DMS53 (cell line): Measurements from ENCODE around the gene DHRS2.

Experiments used
- DNase-seq: peaks from one replicate; lab custom pipeline; 2025; lab: John Stamatoyannopoulos, UW

The DHRS2 gene

DNA sequence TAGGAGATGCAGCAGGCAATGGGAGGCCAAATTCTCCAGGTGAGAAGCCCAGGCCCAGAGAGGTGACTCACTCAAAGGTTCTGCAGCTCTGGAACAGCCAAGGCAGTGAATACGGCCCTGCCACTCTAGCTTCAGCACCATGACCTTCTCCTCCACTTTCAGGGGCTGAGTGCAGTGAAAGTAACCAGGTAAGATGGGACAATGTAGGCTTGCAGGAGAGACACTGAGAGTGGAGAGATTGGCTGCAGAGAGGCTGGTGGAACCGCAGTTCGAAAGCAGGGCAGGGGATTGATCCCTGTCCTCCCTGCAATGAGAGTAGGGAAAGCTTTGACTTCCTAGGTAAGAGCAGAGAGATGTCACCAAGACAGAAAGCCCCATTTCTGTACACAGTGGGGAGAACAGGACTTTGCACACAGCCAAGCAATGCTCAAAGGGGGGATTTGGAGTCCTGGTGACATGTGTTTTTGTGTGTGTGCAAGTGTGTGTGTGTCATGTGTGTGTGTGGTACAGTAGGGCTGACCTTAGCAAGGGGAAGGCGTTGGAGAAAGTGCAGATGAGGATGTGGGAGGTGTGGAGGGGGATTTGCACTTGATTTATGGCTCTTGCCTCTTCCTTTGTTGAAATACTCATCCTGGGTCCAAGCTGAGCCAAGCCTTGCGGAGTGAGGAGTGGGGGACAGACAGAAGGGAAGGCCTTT lies 12.7 kb downstream of the DHRS2 start:
- no peak for DNase-seq

DNA sequence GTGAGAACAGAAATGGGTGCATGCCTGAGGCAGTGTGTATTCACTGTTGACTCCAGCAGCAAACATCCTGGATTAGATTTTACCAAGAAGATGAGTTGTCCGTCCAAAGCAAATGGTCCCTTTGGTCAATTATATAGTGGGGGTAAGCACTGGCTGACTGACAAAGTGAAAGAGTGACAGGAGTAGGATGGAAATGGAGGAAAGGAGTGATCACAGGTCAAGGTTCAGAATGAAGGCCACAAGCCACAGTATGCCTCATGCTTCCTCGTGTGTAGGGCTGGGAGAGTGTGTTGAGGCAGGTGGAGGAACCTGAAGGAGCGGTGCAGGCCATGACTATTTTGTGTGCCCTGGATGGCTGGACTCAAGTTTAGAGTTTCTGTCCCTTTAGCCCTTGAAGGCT lies 14.3 kb downstream of the DHRS2 start:
- DNase-seq = no peak

DNA sequence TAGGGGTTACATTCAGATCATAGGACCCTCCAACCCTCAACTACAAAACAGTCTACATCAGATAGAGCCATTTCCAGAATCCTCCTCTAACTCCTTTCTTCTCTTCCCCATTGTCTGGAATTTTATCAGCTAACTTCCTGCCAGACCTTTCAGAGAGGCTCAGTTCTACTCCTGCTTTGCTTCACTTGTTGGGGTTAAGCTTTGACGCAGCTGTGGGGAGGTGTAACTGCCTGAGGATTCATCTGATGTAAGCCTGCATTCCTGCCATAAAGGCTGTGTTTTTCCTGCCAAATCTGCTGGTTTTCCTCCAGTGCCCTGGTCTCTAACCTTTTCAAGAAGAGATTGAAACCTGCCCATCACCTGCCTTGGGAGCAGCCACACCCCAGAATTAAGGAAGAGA lies 16.9 kb downstream of the DHRS2 start:
- DNase-seq = no peak

DNA sequence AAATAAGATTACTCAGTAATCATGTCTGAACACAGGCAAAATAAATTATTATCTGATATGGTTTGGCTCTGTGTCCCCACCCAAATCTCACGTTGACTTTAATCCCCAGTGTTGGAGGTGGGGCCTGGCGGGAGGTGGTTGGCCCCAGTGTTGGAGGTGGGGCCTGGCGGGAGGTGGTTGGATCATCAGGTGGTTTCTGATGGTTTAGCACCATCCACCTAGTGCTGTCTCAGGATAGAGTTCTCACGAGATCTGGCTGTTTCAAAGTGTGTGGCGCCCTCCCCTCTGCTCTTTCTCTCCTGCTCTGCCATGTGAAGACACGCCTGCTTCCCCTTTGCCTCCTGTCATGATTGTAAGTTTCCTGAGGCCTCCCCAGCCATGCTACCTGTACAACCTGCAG lies 18.1 kb downstream of the DHRS2 start:
- DNase-seq = no peak

DNA sequence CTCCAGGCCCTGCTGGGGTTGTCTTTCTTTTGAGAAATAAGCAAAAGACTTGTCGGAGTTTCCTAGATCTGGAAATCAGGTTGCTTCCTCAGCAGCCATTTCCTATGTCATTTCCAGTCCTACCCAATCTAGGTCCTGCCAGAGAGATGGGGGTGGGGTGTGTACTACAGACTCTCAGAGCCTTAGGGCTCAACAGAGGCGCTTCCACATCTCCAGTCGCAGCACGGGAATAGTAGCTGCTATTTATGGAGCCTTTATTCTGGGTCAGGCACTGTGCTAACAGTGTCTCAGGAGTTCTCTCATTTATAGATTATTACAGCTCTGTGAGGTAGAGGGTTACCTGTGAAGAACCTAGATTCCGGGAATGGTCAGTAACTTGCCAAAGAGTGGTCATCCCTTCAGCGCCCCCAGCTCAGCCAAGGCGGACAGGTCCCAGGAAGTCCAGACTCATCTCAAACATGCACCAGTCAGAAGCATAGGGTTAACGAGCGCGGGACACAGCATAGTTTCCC lies 21.9 kb downstream of the DHRS2 start:
- DNase-seq = no peak

DNA sequence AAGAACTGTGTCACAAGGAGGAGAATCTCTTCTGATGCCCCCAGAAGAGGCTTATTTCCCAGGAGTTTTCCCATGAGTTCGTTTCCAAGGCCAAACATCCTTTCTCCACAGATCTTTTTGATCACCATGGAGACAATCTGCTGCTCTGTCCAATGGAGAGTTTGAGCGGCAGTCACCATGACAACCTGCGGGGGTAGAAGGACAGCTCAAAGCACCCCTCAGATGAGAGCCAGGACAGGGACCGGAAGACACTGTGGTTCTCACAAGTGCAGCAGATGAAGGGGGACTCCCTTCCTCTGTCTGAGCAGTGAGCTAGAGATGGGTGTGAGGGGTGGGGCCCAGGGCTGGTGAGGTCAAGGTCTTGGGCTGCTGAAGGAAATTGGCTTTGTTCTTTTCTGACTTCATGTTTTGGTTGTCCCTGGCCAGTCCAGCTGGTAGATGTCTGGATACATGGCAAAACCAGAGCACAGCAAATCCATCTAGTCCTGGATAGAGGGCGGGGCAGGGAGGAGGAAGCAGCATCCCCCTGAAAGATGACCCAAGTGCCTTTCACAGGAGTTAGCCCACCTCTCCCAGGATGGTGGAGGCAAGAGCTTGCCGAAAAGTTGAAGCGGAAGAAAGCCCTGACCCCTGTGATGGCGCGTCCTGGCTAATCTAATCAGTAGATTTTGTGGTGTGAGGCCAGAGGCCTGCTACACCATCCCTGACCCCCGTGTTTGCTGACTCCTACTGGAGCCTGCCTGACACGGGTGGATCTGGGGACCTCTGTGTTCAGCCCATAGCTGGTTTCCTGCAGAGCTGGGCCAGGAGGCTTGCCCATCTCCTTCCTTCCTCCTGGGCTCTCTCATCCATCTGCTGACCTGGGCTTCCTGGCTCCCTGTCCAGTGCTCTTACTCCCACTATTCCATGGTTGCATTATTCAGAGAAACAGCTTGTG lies 24.4 kb downstream of the DHRS2 start:
- peak; percentile 5 for DNase-seq

DNA sequence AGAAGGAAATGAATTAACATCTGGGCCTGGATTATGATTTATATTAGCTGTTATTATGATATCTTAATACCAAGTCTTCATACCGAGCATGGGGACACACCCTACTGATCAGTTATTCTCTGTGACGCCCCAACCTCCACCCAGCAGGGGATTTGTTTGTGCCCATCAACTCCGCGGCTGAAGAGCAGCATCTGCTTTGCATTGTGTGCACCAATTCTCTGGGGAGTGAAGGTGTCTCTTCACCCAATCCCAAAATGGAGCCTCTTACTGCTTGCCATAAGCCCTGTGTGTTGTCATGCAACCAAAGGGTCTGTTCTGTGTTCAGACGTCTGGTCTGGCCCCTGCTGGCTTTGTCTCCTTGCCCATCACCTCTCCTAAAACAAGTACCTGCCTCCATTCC lies 25.4 kb downstream of the DHRS2 start:
- DNase-seq = no peak

DNA sequence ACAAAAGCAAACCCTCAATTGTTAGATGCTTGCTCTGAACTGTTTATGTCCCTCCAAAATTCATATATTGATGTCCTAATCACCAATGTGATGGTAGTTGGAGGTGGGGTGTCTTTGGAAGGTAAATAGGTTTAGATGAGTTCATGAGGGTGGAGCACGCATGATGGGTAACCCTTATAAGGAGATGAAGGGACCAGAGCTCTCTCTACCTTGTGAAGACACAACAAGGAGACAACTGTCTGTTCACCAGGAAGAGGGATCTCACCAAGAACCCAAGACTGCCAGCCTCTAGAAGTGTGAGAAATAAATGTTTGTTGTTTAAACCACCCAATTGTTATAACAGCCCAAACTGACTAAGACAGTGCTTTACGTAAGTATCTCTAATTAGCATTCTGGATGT lies 27.0 kb downstream of the DHRS2 start:
- DNase-seq = no peak

DNA sequence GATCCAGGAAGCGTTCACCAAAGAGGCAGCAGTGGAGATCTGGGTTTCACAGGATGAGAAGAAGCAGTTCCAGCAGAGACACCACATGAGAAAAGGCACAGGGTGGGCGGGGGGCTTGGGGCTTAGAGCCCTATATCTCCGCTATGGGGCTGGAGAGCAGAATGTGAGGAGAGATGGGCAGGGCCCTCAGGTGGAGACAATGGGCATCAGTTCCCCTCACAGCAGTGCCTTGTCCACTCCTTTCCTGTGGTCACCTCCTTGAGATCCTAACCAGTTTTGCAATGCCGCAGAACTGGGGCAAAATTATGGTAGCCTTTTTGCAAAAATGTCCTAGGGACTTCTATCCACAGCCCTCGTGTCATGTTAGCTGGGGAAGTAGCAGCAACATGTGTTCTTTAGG lies 27.5 kb downstream of the DHRS2 start:
- DNase-seq = no peak

DNA sequence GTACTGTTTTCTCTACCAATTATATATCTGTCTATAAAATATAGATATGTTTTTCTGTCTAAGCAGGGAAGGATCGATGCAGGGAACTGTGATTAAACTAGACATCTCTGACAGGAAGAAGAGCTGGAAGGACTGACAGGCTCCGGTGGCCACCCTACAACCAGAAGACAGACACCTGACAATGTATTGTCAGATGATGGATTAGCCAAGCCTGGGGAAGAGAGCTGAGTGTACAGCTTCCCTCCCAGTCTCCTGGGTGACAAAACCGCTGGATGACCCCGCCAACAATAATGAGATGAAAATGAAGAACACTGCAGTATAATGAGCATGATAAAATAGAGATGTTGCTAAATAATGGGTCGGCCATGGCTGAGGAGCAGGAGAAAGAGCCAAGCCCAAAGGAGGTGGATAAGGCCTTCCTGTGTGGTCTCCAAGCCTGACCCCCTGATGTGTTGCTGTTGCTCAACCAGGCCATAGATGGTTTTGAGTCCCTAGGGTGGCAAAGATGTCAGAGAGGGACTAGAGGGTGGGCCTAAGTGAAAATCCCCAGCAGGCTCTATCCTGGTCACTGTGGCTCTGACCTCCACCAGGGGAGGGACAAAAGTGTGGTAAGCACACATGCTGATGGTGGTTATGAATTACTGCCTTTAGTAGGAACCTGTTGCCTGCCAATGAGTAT lies 28.2 kb downstream of the DHRS2 start:
- no peak for DNase-seq

DNA sequence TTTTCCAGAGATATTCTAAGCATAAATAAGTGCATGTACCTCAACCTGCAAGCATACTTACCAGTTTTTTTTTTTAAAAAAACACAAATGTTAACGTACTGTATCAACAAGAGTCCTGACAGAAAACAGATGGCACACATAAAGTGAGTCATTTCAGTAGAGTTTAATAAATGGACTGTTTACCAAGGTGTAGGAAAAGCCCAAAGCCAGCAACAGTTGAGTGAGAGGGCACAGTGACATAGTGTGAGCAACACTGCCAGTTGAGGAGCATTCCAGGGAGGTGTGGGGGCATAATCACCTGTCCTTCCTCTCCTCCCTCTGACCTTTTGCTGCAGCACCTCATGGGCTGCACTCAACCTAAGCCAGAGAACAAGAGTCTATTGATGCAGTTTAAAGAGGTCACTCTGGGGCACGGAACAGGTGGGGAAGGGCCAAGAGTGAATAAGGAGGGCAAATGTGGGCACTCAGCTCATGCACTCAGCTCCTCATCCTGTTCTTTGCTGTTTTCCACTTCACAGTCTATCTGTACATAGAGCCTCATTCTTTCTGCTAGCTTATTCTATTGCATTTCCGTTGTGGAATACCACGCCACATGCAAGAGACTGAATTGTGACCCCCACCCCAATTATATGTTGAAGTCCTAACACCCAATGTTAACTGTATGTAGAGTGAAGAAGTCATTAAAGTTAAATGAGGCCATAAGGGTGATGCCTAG lies 29.3 kb downstream of the DHRS2 start:
- peak; percentile 55 for DNase-seq

DNA sequence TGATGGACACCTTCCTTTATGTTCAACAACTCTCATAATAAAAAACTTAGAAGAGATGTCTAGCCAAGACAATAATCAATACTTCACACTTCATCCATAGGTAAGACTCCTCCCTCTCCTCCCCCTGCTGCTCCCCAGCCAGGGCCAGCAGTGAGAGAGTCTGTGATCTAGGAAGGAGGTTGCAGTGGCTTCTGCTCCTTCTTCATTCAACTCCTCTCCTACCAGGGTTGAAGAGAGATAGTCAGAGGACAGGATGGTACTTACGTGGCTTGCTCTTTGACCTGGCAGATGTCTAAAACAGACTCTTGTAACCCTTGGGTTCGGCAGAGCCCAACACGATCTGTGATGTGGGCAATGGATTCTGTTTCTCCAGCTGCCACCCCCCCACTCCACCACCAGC lies 31.0 kb downstream of the DHRS2 start:
- no peak for DNase-seq

DNA sequence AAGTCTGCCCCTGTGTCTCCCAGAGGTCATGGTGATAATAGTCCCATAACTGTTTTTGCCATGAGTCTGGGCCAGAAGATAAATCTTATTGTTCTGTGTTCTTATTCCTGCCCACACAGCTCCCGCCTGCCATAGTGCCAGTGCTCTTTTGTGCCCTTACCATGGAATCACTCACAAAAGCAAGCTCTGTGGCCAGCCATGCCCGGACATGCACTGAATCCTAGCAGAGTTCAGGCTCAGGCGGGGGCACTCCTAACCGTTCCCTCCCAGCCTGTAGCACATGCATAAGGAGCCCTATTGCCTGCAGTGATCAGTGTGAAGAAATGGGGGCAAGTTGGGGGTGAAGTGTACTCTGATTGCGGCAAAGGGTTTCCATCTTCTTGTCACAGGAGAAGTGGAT lies 33.3 kb downstream of the DHRS2 start:
- DNase-seq = no peak

DNA sequence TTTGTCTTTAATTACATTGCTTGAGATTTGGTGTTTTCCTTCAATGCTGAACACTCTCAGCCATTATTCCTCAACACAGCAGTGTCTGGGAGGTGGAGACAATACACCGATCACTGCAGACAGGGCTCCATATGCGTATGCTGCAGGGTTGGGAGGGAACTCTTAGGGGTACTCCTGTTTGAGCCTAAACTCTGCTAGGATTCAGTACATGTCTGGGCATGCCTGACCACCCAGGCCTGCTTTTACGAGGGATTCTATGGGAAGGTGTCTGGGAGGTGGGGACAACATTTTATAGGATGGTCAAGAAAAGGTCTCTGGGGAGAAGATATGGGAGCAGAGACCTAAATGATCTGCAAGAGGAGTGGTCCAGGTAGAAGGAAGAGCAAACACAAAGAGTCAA lies 34.3 kb downstream of the DHRS2 start:
- no peak for DNase-seq

DNA sequence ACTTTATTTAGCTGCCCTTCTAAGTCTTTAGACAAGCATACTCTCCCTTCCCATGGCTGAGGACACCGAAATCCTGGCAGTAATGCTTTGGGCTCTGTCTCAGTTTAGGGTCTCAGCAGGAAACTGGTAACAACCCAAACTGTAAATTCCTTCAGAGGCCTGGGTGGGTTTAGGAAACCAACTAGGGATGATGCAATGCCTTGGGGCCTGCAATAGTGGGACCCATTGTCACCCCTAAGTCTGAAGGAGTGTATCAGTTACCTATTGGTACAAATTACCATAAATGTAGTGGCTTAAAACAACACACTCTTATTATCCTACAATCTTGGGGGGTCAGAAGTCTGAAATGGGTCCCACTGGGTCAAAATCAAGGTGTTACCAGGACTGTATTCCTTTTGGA lies 36.0 kb downstream of the DHRS2 start:
- DNase-seq = no peak

DNA sequence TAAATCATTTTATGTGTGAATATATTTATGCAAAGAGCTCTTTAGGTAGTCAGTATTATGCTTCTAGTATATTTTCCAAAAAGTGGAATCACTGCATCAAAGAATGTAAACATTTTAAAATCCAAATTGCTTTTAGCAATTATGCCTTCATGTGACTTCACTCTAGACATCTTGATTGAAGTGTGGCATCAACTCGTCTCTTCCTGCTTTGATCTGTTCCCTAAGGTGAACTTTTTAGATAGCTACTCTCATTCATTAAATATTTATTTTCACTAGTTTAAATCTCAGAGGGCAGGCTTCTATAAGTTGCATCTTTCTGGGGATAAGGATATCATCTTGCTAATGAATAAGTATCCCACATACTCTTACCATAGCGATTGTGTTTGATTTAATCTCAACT lies 39.2 kb downstream of the DHRS2 start:
- DNase-seq = no peak

DNA sequence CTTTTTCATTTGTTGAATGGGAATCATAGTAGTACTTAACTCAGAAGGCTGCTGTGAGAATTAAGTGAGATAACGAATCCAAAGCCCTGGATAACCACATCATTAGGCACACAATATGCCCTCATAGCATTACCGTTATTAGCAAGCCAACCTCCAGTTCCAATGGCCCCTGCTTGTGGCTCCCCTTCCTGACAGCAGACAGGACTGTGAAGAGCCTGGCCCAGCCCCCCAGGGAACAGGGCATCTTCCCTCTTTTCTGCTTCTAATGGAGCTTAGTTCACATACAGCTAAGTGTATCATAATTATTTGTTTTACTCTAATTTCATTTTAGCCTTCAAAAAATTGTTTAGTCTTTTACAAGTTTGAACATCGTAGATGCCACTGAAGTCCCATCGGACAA lies 39.7 kb downstream of the DHRS2 start:
- DNase-seq = no peak

DNA sequence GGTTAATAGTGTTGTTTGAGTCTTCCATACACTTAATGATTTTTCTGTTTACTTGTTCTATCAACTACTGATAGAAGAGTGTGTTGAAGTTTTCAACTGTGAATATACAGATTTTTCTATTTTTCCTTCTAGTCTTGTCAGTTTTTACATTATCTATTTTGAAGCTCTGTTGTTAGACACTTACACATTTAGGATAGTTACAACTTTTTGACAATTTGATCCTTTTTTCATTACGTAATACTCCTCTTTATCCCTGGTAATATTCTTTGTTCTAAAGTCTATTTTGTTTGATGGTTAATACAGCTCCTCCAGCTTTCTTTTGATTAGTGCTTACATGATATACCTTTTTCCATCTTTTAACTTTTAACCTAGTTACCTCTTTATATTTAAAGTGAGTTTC lies 45.2 kb downstream of the DHRS2 start:
- no peak for DNase-seq

DNA sequence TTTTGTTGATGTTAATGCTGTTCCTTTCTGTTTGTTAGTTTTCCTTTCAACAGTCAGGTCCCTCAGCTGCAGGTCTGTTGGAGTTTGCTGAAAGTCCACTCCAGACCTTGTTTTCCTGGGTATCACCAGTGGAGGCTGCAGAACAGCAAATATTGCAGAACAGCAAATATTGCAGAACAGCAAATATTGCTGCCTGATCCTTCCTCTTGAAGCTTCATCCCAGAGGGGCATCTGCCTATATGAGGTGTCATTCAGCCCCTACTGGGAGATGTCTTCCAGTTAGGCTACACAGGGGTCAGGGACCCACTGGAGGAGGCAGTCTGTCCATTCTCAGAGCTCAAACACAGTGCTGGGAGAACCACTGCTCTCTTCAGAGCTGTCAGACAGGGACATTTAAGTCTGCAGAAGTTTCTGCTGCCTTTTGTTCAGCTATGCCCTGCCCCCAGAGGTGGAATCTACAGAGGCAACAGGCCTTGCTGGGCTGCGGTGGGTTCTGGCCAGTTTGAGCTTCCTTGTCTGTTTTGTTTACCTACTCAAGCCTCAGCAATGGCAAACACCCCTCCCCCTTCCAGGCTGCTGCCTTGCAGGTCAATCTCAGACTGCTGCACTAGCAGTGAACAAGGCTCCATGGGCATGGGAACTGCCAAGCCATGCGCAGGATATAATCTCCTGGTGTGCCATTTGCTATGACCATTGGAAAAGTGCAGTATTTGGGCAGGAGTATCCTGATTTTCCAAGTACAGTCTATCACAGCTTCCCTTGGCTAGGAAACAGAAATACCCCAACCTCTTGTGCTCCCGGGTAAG lies 53.7 kb downstream of the DHRS2 start:
- peak; percentile 55 for DNase-seq

DNA sequence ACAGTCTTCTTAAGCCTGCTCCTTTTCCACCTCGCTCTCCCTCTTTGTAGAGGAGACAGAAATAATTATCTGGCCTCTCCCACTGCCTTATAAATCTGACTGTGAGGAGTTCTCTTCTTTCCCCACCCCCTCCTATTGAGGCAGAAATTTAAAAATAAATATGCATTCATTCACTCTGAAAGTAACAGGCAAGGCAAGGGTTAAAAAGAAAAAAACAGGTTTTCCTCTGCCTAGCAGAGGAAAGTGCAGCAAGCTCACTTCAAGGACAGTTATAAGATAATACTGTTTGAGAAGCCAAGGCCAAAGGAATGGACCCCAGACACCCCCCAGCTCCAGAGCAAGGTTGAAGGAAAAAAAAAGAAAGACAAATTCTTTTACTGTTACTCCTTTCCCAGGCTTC lies 56.3 kb downstream of the DHRS2 start:
- DNase-seq = no peak

DNA sequence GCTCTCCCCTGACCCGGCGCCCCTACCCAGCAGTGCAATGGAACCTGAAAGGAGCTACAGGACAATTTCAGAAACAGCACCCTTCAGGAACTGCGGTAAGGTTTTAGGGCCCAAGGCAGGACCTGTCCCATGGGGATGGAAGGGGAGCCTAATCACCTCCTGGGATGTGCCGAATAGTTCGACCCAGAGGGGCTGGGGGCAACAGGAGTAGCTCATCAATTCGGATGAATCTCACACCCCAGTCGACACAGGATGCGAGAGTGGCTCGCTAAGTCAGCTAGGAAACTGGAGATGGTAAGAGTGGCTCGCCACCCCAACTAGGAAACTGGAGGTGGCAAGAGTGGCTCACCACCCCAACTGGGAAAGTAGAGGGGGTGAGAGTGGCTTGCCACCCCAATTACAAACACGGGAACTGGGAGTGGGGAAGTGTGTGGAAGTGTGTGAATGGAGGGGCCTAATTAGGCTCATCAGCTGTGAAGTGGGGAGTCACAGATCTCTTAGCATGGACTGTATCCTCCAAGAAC lies 57.1 kb downstream of the DHRS2 start:
- no peak for DNase-seq
